ENCODE results near the gene CEP85.

The CEP85 gene

DNA sequence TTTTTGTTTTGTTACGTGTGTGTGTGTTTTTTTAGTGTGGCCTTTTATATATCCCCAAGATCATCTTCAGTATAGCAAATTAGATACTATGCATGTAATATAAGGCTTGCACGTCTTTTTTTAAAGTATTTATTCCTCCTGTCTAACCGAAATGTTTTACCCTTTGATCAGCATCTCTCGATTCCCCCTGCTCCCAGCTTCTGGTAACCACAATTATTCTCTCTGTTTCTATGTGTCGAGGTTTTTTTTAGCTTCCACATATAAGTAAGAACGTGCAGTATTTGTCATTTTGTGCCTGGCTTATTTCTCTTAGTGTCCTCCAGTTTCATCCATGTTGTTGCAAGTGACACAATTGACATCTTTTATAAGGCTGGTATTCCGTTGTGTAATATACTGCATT is 18.7 kb downstream of the CEP85 start:
- H3K4me3 ChIP-seq (ENCODE audit: low read length): no peak overlapping the region
- no peak for DNase-seq (ENCODE audit: low read depth)
- TF ChIP-seq, protein P1, sequence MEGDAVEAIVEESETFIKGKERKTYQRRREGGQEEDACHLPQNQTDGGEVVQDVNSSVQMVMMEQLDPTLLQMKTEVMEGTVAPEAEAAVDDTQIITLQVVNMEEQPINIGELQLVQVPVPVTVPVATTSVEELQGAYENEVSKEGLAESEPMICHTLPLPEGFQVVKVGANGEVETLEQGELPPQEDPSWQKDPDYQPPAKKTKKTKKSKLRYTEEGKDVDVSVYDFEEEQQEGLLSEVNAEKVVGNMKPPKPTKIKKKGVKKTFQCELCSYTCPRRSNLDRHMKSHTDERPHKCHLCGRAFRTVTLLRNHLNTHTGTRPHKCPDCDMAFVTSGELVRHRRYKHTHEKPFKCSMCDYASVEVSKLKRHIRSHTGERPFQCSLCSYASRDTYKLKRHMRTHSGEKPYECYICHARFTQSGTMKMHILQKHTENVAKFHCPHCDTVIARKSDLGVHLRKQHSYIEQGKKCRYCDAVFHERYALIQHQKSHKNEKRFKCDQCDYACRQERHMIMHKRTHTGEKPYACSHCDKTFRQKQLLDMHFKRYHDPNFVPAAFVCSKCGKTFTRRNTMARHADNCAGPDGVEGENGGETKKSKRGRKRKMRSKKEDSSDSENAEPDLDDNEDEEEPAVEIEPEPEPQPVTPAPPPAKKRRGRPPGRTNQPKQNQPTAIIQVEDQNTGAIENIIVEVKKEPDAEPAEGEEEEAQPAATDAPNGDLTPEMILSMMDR (conservative IDR thresholded peaks at IDR 0.05; ENCODE audit: low read length): no peak

DNA sequence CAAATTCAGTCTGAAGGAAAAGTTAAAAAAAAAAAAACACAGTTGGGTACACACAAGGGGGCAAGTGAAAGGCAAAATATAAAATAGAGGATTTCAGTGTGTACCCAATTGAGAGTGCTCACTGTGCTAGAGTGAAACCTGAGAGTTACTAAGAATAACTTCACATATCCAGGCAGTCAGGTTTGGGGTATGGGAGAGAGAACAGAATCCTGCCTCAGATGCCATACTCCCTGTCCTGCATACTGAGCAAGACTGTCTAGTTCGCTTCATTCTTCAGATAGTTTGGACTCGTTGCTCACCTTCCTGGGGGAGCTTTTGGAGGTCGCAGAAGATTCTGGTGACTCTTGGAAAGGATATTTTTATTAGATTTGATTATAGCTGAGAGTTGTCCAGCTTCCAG is 20.4 kb downstream of the CEP85 start:
- H3K4me3 ChIP-seq (ENCODE audit: low read length): no peak overlapping the region
- TF ChIP-seq, protein P1 (conservative IDR thresholded peaks at IDR 0.05; ENCODE audit: low read length): no peak
- DNase-seq (ENCODE audit: low read depth): no peak

DNA sequence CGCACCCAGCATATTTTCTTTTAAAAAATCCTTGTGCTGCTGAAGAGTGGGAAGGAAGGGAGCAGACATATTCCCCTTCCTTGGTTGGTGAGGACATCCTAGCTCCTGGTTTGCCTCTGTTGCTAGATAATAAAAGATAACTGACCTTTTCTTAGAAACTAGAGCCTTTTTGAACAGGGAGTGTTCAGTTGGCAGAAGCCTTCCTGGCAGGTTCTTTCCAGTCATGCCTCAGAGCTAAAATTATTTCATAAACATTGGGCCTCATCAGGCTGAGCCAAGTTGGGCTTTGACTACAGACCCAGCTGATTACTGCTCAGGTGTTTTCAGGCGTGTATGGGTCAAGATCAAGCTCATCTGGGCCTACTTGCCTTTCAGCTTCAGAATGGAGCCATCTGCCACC is 23.2 kb downstream of the CEP85 start:
- TF ChIP-seq, protein P1 (conservative IDR thresholded peaks at IDR 0.05; ENCODE audit: low read length): no peak
- DNase-seq (ENCODE audit: low read depth): no peak
- H3K4me3 ChIP-seq (ENCODE audit: low read length): no peak overlapping the region

DNA sequence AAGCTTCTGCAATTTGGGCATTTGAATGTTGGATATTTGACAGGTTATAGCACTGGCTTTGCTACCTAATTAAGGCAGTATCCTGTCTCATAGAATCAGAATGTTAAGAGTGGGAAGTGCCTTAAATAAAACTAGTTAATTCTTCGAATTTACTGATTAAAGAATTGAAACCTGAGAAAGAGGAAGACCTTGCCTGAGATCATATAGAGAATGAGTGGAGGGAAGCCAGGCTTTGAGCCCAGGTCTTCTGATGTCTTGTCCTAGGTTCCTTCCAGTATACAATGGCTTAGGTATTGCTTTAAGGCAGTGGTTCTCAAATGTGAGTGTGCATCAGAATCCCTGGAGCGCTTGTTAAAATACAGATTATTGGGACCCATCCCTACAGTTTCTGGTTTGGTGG is 25.0 kb downstream of the CEP85 start:
- DNase-seq (ENCODE audit: low read depth): no peak
- TF ChIP-seq, protein P1 (conservative IDR thresholded peaks at IDR 0.05; ENCODE audit: low read length): no peak
- no peak overlapping the region for H3K4me3 ChIP-seq (ENCODE audit: low read length)

DNA sequence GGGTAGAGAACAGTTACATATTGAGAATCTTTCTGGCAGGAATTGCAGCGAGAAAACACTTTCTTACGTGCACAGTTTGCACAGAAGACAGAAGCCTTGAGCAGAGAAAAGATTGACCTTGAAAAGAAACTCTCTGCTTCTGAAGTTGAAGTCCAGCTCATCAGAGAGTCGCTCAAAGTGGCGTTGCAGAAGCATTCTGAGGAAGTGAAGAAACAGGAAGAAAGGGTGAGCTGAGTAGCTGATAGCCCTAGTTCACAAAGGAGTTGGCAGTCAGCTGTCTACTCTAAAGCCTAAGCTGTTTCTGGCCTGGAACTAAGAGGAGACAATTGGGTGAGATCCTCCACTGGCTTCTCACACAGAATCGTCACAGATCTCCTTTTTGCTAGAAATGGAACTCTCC is 25.6 kb downstream of the CEP85 start:
- TF ChIP-seq, protein P1 (conservative IDR thresholded peaks at IDR 0.05; ENCODE audit: low read length): no peak
- H3K4me3 ChIP-seq (ENCODE audit: low read length): no peak overlapping the region
- no peak for DNase-seq (ENCODE audit: low read depth)

DNA sequence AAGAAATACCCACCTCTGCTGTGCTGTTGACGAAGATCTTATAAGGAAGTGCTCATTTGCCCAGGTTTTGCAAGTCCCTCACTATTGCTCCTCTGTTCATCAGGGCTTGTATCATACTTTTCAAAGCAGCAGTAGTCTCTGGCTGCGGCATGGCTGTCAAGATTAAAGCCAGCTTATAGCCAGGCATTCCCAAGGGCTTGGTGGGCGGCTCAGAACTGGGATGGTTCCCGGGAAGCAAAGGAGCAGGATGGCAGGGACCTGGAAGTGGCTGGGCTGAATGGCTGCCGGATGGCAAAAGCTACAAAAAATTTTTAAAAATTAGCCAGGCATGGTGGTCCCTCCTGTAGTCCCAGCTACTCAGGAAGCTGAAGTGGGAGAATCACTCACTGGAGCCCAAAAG is 29.2 kb downstream of the CEP85 start:
- no peak overlapping the region for H3K4me3 ChIP-seq (ENCODE audit: low read length)
- TF ChIP-seq, protein P1 (conservative IDR thresholded peaks at IDR 0.05; ENCODE audit: low read length): no peak
- DNase-seq (ENCODE audit: low read depth): no peak

DNA sequence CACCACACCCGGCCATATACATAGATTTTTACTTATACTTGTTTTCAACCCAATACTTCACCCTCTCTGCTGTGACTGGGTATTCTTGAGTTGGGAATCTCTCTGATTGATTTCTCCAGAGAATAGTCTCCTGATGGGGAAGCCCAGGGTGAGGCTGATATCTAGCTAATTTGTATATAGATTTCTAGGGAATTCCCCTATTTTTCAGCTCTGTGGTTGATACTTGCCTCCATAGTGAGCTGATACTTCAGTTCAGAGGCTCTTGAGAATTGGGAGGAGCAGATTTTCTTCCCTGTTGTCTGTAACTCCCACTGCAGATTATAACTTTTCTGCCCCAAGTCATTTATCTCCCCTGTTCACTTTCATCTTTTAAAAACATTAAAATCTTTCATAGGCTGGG is 31.4 kb downstream of the CEP85 start:
- no peak overlapping the region for H3K4me3 ChIP-seq (ENCODE audit: low read length)
- no peak for DNase-seq (ENCODE audit: low read depth)
- TF ChIP-seq, protein P1 (conservative IDR thresholded peaks at IDR 0.05; ENCODE audit: low read length): no peak

Data from AG10803 (cell line).